ENCODE data around the gene HOXA6.

HOXA6 gene

GRCh38 chr7:27151931-27152815 is 4.6 kb upstream of the HOXA6 start, which contains the start of gene HOXA3:
HOXA3 (minus strand) TSS chr7:27152583; CDS start chr7:27110640, 41,943 bp downstream.
- H3K27ac ChIP-seq (ENCODE audit: low read length): no peak within 1 kb of the TSS
- H3K9me3 ChIP-seq (ENCODE audit: control insufficient read depth, insufficient read depth, low read length): no peaks in the 10 kb centered on the region
- H3K27me3 ChIP-seq (ENCODE audit: control insufficient read depth, insufficient read depth, low read length): peaks cover 96% of the 10 kb centered on the region
- no peak for DNase-seq (ENCODE audit: low read depth, low spot score)
- peaks cover 3% of the 10 kb centered on the region for H3K4me1 ChIP-seq (ENCODE audit: control insufficient read depth, insufficient read depth, low read length)
- no peak within 1 kb of the TSS for H3K4me3 ChIP-seq (ENCODE audit: low read length)
- no peaks in the 10 kb centered on the region for H3K36me3 ChIP-seq (ENCODE audit: control insufficient read depth, insufficient read depth, low read length)
- WGBS (ENCODE audit: insufficient coverage, insufficient read length): no CpG with 5 or more reads among the region's 53 CpGs

GRCh38 chr7:27151341-27151930 is 3.9 kb upstream of the HOXA6 start:
- WGBS (ENCODE audit: insufficient coverage, insufficient read length): 100% methylated on average over 1 of the region's 27 CpGs
- Histone ChIP-seq H3K36me3 (ENCODE audit: control insufficient read depth, insufficient read depth, low read length) (no peaks in the 10 kb centered on the region), H3K9me3 (ENCODE audit: control insufficient read depth, insufficient read depth, low read length) (no peaks in the 10 kb centered on the region), H3K4me1 (ENCODE audit: control insufficient read depth, insufficient read depth, low read length) (peaks cover 3% of the 10 kb centered on the region), H3K27me3 (ENCODE audit: control insufficient read depth, insufficient read depth, low read length) (peaks cover 97% of the 10 kb centered on the region), H3K4me3 (ENCODE audit: low read length) (no peak overlapping the region), H3K27ac (ENCODE audit: low read length) (no peak overlapping the region)
- no peak for DNase-seq (ENCODE audit: low read depth, low spot score)

DNA sequence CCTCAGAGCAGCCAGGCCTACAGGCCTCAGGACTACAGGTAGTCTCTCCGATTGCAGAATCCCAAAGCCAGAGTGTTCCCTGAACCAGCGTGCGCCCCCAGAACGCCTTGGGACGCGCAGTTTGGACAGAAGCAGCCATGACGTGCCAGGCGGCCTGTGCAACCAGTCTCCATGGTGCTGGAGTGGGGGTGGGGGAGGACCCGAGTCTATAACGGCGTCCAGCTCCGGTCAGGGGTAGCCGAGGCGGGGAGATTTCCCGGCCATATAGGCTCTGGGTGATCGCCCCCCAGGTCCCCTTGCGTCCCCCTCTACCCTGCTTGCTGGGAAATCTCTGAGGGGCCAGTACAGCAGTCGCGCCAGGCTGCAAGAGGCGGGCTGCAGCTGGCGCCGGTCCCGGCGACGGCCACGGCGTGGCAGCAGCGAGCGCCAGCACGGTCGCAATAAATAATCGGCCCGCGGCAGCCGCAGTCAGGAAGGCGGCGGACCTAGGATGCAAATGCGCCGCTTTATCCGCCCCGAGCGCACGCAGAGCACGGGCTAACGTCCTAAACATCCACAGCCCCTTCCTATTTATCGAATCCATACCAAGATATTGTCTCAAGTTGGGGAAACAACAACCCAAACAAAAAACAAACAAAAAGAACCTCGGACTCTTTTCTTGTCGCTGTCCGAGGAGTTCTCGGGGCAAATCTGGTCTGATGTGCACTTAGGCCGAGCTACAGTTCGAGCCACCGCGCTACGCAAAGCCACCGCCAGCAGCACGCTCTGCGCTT is 3.2 kb upstream of the HOXA6 start:
- Histone ChIP-seq H3K27me3 (ENCODE audit: control insufficient read depth, insufficient read depth, low read length) (peaks cover 97% of the 10 kb centered on the region), H3K9me3 (ENCODE audit: control insufficient read depth, insufficient read depth, low read length) (no peaks in the 10 kb centered on the region), H3K4me3 (ENCODE audit: low read length) (no peak overlapping the region), H3K36me3 (ENCODE audit: control insufficient read depth, insufficient read depth, low read length) (no peaks in the 10 kb centered on the region), H3K27ac (ENCODE audit: low read length) (no peak overlapping the region), H3K4me1 (ENCODE audit: control insufficient read depth, insufficient read depth, low read length) (no peaks in the 10 kb centered on the region; the same call in 1 of the 2 replicates)
- WGBS (ENCODE audit: insufficient coverage, insufficient read length): no CpG with 5 or more reads among the region's 58 CpGs
- DNase-seq (ENCODE audit: low read depth, low spot score): no peak

GRCh38 chr7:27149842-27150567 is 2.4 kb upstream of the HOXA6 start:
- H3K27ac ChIP-seq (ENCODE audit: low read length): no peak overlapping the region
- no CpG with 5 or more reads among the region's 13 CpGs for WGBS (ENCODE audit: insufficient coverage, insufficient read length)
- no peaks in the 10 kb centered on the region; the same call in 1 of the 2 replicates for H3K4me1 ChIP-seq (ENCODE audit: control insufficient read depth, insufficient read depth, low read length)
- no peaks in the 10 kb centered on the region for H3K9me3 ChIP-seq (ENCODE audit: control insufficient read depth, insufficient read depth, low read length)
- peaks cover 97% of the 10 kb centered on the region for H3K27me3 ChIP-seq (ENCODE audit: control insufficient read depth, insufficient read depth, low read length)
- no peaks in the 10 kb centered on the region for H3K36me3 ChIP-seq (ENCODE audit: control insufficient read depth, insufficient read depth, low read length)
- no peak for DNase-seq (ENCODE audit: low read depth, low spot score)
- no peak overlapping the region for H3K4me3 ChIP-seq (ENCODE audit: low read length)

DNA sequence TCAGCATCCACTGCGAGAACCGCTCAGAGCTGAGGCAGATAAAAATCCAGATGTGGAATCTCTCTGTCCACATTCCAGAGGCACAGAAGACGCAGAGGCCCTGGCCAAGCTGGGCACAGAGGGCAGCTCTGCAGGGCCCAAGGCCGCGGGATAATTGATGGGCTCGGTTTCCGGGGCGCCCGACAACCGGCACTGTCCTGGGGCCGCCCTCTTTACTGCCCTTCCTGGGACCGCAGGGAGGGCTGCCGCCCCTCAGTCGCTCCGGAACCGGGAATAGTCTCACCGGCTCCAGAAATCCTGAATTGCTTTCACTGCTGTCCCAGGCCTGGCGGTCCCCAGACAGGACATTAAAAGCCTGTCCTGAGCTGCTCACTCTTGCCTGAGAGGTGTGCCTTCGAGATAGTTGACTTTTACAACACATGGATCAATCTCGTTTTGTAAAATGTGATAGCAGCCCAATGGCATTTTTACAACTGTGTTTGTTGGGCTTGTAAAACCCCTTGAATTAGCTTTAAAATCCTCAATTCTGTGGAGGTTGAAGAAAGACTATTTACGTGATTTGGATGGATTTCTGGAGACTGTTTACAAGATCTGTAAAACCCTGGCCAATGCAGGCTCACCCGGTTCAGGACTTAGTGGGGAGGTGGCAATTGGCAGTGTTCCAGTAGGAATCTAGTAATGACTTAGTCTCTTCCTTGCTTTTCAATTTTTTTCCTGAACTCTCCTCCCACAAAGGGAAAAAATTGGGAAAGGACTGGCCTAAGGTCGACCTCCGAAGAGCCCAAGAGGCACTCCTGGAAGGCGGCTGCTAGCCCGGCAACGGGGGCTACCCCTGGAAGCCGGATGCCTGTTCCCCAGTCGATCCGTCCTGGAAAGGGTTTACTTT is 1.4 kb upstream of the HOXA6 start:
- no CpG with 5 or more reads among the region's 30 CpGs for WGBS (ENCODE audit: insufficient coverage, insufficient read length)
- Histone ChIP-seq H3K4me3 (ENCODE audit: low read length) (no peak overlapping the region), H3K9me3 (ENCODE audit: control insufficient read depth, insufficient read depth, low read length) (no peaks in the 10 kb centered on the region), H3K27ac (ENCODE audit: low read length) (no peak overlapping the region), H3K4me1 (ENCODE audit: control insufficient read depth, insufficient read depth, low read length) (no peaks in the 10 kb centered on the region; the same call in 1 of the 2 replicates), H3K27me3 (ENCODE audit: control insufficient read depth, insufficient read depth, low read length) (peaks cover 97% of the 10 kb centered on the region), H3K36me3 (ENCODE audit: control insufficient read depth, insufficient read depth, low read length) (no peaks in the 10 kb centered on the region)
- DNase-seq (ENCODE audit: low read depth, low spot score): no peak

DNA sequence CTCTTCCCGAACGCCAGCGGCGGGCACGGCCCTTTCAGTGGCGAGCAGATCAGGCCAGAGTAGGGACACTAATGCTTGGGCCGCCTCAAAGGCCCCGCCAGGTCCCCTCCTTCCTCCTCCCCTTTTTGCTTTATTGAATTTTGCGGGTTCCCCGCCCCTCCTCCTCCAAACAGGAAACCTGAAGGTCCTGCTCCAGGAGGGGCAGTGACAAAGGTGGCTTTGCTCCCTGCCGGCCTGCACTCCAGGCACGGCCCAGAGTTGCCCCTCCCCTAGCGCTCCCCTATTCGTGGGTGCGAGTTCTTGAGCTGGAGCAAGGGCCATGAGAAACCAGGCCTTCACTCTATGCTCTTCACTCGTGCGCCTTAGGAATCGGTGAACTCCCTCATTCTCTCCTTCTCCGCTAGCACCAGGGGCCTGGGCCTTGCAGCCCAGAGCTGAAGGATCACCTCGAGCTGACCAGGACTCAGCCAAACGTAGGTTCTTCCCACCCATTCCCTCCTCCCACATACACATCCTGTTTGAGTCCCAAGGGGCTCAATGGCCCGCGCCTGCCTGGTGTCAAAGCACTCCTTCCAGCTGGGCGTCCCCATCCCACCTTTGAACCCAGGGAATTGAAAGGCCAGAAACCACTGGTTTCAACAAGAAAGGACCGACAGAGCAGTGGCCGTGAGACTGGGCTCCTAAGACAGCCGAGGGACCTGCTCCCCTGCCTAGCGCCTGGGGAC is 619 bp upstream of the HOXA6 start:
- H3K9me3 ChIP-seq (ENCODE audit: control insufficient read depth, insufficient read depth, low read length): no peaks in the 10 kb centered on the region
- no peak overlapping the region for H3K4me3 ChIP-seq (ENCODE audit: low read length)
- no peaks in the 10 kb centered on the region for H3K36me3 ChIP-seq (ENCODE audit: control insufficient read depth, insufficient read depth, low read length)
- no peaks in the 10 kb centered on the region; the same call in 1 of the 2 replicates for H3K4me1 ChIP-seq (ENCODE audit: control insufficient read depth, insufficient read depth, low read length)
- peaks cover 95% of the 10 kb centered on the region for H3K27me3 ChIP-seq (ENCODE audit: control insufficient read depth, insufficient read depth, low read length)
- DNase-seq (ENCODE audit: low read depth, low spot score): no peak
- no CpG with 5 or more reads among the region's 28 CpGs for WGBS (ENCODE audit: insufficient coverage, insufficient read length)
- H3K27ac ChIP-seq (ENCODE audit: low read length): no peak overlapping the region

DNA sequence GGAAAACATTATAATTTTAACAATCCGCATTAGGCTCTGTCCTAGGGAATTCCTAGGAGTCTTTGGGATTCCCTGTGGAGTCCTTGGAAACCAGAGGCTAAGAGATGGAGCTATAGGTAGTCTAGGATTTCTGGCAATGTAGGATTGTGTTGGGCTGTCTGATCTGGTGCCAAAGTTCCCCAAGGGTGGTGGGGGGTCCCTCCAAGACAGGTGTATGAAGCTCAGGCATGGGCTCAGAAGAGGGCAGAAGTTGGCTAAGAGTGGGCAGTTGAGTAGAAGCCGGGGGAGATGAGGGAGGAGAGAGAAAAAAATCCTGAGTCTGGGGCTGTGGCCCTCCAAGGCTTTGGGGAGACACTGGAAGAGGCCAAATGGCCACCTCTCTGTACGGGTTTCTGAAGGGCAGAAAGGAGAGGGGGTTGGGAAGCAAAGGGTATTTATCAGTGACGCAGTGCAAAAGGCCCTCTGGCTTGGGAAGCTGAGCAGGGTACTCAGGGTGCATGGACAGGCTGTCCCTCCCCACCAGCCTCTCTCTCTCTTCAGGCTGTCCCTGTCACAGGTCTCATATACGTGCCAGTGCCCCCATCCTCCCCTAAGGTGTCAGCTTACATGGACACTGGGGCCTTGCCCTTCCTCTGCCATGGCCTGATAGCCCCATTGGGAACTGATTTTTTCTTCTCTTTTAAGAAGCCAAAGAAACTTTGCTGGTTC is 929 bp downstream of the HOXA6 start:
- H3K36me3 ChIP-seq (ENCODE audit: control insufficient read depth, insufficient read depth, low read length): no peaks in the 10 kb centered on the region
- H3K4me3 ChIP-seq (ENCODE audit: low read length): no peak overlapping the region
- no peak for DNase-seq (ENCODE audit: low read depth, low spot score)
- H3K27me3 ChIP-seq (ENCODE audit: control insufficient read depth, insufficient read depth, low read length): peaks cover 95% of the 10 kb centered on the region
- H3K9me3 ChIP-seq (ENCODE audit: control insufficient read depth, insufficient read depth, low read length): no peaks in the 10 kb centered on the region
- H3K4me1 ChIP-seq (ENCODE audit: control insufficient read depth, insufficient read depth, low read length): no peaks in the 10 kb centered on the region; the same call in 1 of the 2 replicates
- WGBS (ENCODE audit: insufficient coverage, insufficient read length): no CpG with 5 or more reads among the region's 5 CpGs
- H3K27ac ChIP-seq (ENCODE audit: low read length): no peak overlapping the region

DNA sequence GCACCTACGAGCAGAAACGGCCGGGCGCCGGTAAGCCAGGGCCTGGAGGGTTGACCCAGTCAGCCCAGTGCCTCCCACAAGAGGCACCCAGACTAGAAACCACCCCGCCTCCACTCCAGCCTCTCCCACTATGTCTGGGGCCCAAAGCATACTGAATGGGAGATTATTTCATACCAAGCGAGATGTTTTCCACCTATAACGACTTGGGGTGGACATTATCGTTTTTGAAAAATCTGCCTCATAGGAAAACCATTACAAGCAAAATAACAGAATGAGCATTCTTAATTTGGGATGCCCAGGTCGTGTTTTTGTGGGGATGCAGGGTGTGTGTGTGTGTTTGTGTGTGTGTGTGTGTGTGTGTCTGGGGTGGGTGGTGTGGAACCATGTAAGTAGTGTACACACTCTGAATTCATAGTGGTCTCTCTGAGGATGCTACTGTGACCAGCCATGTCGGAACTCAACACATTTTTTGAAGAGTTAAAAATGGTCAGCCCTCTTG is 1.6 kb downstream of the HOXA6 start:
- no peaks in the 10 kb centered on the region; the same call in 1 of the 2 replicates for H3K4me1 ChIP-seq (ENCODE audit: control insufficient read depth, insufficient read depth, low read length)
- H3K27me3 ChIP-seq (ENCODE audit: control insufficient read depth, insufficient read depth, low read length): peaks cover 95% of the 10 kb centered on the region
- H3K4me3 ChIP-seq (ENCODE audit: low read length): no peak overlapping the region
- no peak overlapping the region for H3K27ac ChIP-seq (ENCODE audit: low read length)
- whole genome bisulfite sequencing (ENCODE audit: insufficient coverage, insufficient read length): no CpG with 5 or more reads among the region's 11 CpGs
- H3K9me3 ChIP-seq (ENCODE audit: control insufficient read depth, insufficient read depth, low read length): no peaks in the 10 kb centered on the region
- no peaks in the 10 kb centered on the region for H3K36me3 ChIP-seq (ENCODE audit: control insufficient read depth, insufficient read depth, low read length)
- DNase-seq (ENCODE audit: low read depth, low spot score): no peak
